GM12878 (cell line): ENCODE results near the gene MYBPC2. TPM values are rescaled to one million over a fixed set of nuclear protein-coding genes. Genes with fewer than 3 reads are reported as not detected.

Experiments used
- ATAC-seq: fragments of 200-7000 bp; cut with Tn5 transposase; 3 replicates; pipeline ENCODE4 v1.9.1; 2020; ENCODE audit warnings: mild to moderate bottlenecking, moderate library complexity
- BruUV-seq: library from RNA; stranded (reverse); fragments of 400-500 nt; replicated peaks from 2 replicates; lab custom pipeline; 2021; lab: Mats Ljungman, UMichigan
- CTCF ChIA-PET: fragments of 300-600 bp; sonication (Branson Sonifier 250); formaldehyde crosslinking; extraction: SDS; loops from one replicate; lab custom pipeline; 2021; ENCODE audit warnings: inconsistent platforms; lab: Yijun Ruan, JAX
- POLR2A ChIA-PET: fragments of 350-600 bp; formaldehyde crosslinking; extraction: SDS; loops from one replicate; lab custom pipeline; 2021; ENCODE audit warnings: inconsistent platforms; lab: Charles Lee
- RAD21 ChIA-PET: fragments of 300-600 bp; sonication (Branson Sonifier 250); formaldehyde crosslinking; loops from one replicate; lab custom pipeline; 2023; ENCODE audit warnings: antibody characterized with exemption; ENCODE audit not compliant: unreplicated experiment; lab: Charles Lee
- SMC1A ChIA-PET: fragments of 300-600 bp; sonication (Branson Sonifier 250); formaldehyde crosslinking; loops from one replicate; lab custom pipeline; 2023; ENCODE audit not compliant: unreplicated experiment, uncharacterized antibody; lab: Charles Lee
- DNase-seq: peaks from one replicate; pipeline ENCODE4 v3.0.0-alpha.2; 2011; ENCODE audit warnings: low read depth, low spot score
- FAIRE-seq: peaks from 3 replicates; lab custom pipeline; 2011; peaks lifted over from hg19 to GRCh38; lab: Jason Lieb, UNC
- H2AFZ ChIP-seq: 2 replicates; pipeline ENCODE4 v1.6.0; 2011; ENCODE audit warnings: low read depth, low read length, control low read depth; ENCODE audit not compliant: control insufficient read depth
- H3K27ac ChIP-seq: 2 replicates; pipeline ENCODE4 v1.5.1; 2011; ENCODE audit warnings: control low read depth; ENCODE audit not compliant: control insufficient read depth, insufficient read depth
- H3K27me3 ChIP-seq, 2 experiments: replicated peaks in 1 of 2; 2 replicates each; pipeline versions ENCODE4 v1.6.0 to v1.6.1; 2011; ENCODE audit warnings: low read length in 1 of 2; ENCODE audit not compliant: control insufficient read depth in 2 of 2, insufficient read depth in 2 of 2
- H3K36me3 ChIP-seq, 2 experiments: 2 replicates each; pipeline ENCODE4 v1.5.1; 2011; ENCODE audit warnings: low read length in 1 of 2; ENCODE audit not compliant: control insufficient read depth in 2 of 2, insufficient read depth in 2 of 2
- H3K4me1 ChIP-seq: 2 replicates; pipeline ENCODE4 v1.6.1; 2011; ENCODE audit warnings: mild to moderate bottlenecking, low read length, moderate library complexity, mixed read lengths; ENCODE audit not compliant: control insufficient read depth, insufficient read depth
- H3K4me2 ChIP-seq: 2 replicates; pipeline ENCODE4 v1.6.0; 2011; ENCODE audit warnings: control low read depth; ENCODE audit not compliant: control insufficient read depth, insufficient read depth
- H3K4me3 ChIP-seq: fragments of 200-600 bp; sonication (generic); 2 replicates; pipeline ENCODE4 v1.5.1; 2016
- H3K79me2 ChIP-seq: 2 replicates; pipeline ENCODE4 v1.6.0; 2011; ENCODE audit warnings: low read length; ENCODE audit not compliant: control insufficient read depth, insufficient read depth
- H3K9ac ChIP-seq: 2 replicates; pipeline ENCODE4 v1.8.0; 2011; ENCODE audit warnings: low read length, control low read depth, mixed read lengths; ENCODE audit not compliant: control insufficient read depth, insufficient read depth
- H3K9me3 ChIP-seq: replicated peaks from 3 replicates; pipeline ENCODE4 v1.5.1; 2011; ENCODE audit warnings: mild to moderate bottlenecking, low read length; ENCODE audit not compliant: control insufficient read depth, insufficient read depth
- H4K20me1 ChIP-seq: 2 replicates; pipeline ENCODE4 v1.6.0; 2011; ENCODE audit not compliant: control insufficient read depth, insufficient read depth
- JUNB ChIP-seq: IDR thresholded peaks from 2 replicates; pipeline ENCODE4 v1.6.1; 2016; ENCODE audit warnings: antibody characterized with exemption, mild to moderate bottlenecking
- KDM1A ChIP-seq: fragments of 200-600 bp; sonication (generic); IDR thresholded peaks from 2 replicates; pipeline ENCODE4 v1.6.1; 2016; ENCODE audit warnings: borderline replicate concordance
- MLLT1 ChIP-seq: fragments of 450-650 bp; IDR thresholded peaks from 2 replicates; pipeline ENCODE4 v1.6.1; 2016; ENCODE audit warnings: mild to moderate bottlenecking
- POLR2AphosphoS2 ChIP-seq: IDR thresholded peaks from 2 replicates; pipeline ENCODE4 v1.6.1; 2011; ENCODE audit warnings: low read depth, mild to moderate bottlenecking, low read length, improper control_type of control experiment, moderate library complexity
- STAT1 ChIP-seq: fragments of 450-650 bp; conservative IDR thresholded peaks from 2 replicates; pipeline ENCODE4 v1.6.1; 2014; ENCODE audit warnings: antibody characterized with exemption, mild to moderate bottlenecking
- WGBS: methylation state at CpG from one replicate; pipeline ENCODE4 v1.1.6; 2016; ENCODE audit warnings: low lambda C conversion rate; ENCODE audit not compliant: insufficient replicate concordance, insufficient coverage; ENCODE audit errors: missing lambda C conversion rate; 5-methylcytosine and 5-hydroxymethylcytosine counted together
- in situ Hi-C: fragments of 300-500 bp; cut with MboI; formaldehyde crosslinking; loops from 9 replicates; pipeline ENCODE4 v1.14.3; 2018; ENCODE audit warnings: mixed read lengths
- intact Hi-C: fragments of 100-400 bp; cut with micrococcal nuclease; formaldehyde crosslinking; loops from one replicate; pipeline ENCODE4 v1.14.2; 2022; ENCODE audit not compliant: unreplicated experiment
- polyA plus RNA-seq, 11 experiments: library from polyadenylated mRNA; depleted of rRNA in 4 of 11; unstranded in 6 of 11; stranded (reverse) in 5 of 11; fragments of >200 nt; fragmentation: Nextera tagmentation in 4 of 11; fragmentation: Illumina TruSeq in 1 of 11; extraction: Ambion mirVana in 4 of 11; extraction: Trizol in 1 of 11; gene quantifications; 1 replicate in 1 of 11; 2 replicates in 10 of 11; pipeline versions ENCODE4 v1.2.1 to v1.2.3, GENCODE V29; 2011 to 2016; ENCODE audit warnings: inconsistent platforms in 2 of 11, missing spikeins in 2 of 11, low read depth in 1 of 11
- total RNA-seq, 4 experiments: library from RNA; depleted of rRNA in 3 of 4; stranded (reverse); fragments of >200 nt in 3 of 4; fragmentation: Illumina TruSeq in 1 of 4; extraction: Trizol in 1 of 4; gene quantifications; 2 replicates each; pipeline versions ENCODE4 v1.2.1 to v1.2.3, GENCODE V29; 2013 to 2021
- TF ChIP-seq, protein P1 (sequence below): fragments of 150-350 bp; IDR thresholded peaks from 2 replicates; pipeline ENCODE4 v1.6.1; 2014; ENCODE audit warnings: mild to moderate bottlenecking, low read depth, low read length

Gene MYBPC2
- total and polyA plus RNA-seq, 10 of the 15 experiments (the other 5 are each of a cell fraction or from before 2014, with no cell fraction given) = 0.09 to 2.6 (median 0.61) TPM

GRCh38 chr19:50476224-50476906 is 43.7 kb downstream of the MYBPC2 start, which contains the start of the genes EMC10 and GARIN5A (continued):
- TF ChIP-seq POLR2AphosphoS2 = peak; percentile 92
- TF ChIP-seq, protein P1, sequence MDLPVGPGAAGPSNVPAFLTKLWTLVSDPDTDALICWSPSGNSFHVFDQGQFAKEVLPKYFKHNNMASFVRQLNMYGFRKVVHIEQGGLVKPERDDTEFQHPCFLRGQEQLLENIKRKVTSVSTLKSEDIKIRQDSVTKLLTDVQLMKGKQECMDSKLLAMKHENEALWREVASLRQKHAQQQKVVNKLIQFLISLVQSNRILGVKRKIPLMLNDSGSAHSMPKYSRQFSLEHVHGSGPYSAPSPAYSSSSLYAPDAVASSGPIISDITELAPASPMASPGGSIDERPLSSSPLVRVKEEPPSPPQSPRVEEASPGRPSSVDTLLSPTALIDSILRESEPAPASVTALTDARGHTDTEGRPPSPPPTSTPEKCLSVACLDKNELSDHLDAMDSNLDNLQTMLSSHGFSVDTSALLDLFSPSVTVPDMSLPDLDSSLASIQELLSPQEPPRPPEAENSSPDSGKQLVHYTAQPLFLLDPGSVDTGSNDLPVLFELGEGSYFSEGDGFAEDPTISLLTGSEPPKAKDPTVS = no peak
- TF ChIP-seq STAT1 = no peak

- Histone ChIP-seq H3K27ac (peak overlapping the region; percentile 60; the same call in 1 of the 2 replicates), H3K9me3 (peaks cover 6% of the 10 kb centered on the region; the same call in 2 of the 3 replicates), H3K79me2 (peaks cover 22% of the 10 kb centered on the region), H2AFZ (peak overlapping the region; percentile 82; the same call in 1 of the 2 replicates), H3K4me2 (peak overlapping the region; percentile 12; the same call in 1 of the 2 replicates), H3K9ac (peak overlapping the region; percentile 69), H3K4me3 (peak overlapping the region; percentile 90), H3K36me3 (peaks cover 9 to 18% of the 10 kb centered on the region in 2 experiments; a peak in 2 of 4 replicates), H3K4me1 (no peaks in the 10 kb centered on the region), H4K20me1 (no peaks in the 10 kb centered on the region), H3K27me3 (no peaks in the 10 kb centered on the region)
- no peak for DNase-seq
- no peak for TF ChIP-seq JUNB
- TF ChIP-seq KDM1A = no peak
- peak; percentile 81 for TF ChIP-seq MLLT1
- no peak for FAIRE-seq
- ChIA-PET RAD21 (no interaction called here), SMC1A (no interaction called here), POLR2A (interaction anchor here (0.7 kb wide), 1 partner anchor 120 kb away, joined by 3 read pairs; no protein-coding TSS in a partner anchor), CTCF (no interaction called here)
- intact Hi-C loops (no loop called here), in situ Hi-C loops (no loop called here)
- WGBS = 9% methylated on average over 20 of the region's 20 CpGs
- no peak for ATAC-seq
- TSS peak; percentile 78 for BruUV-seq
Observed at GRCh38 chr19:50476907-50477238, 44.2 kb downstream of the MYBPC2 start.
